Ectodermal cell (in vitro differentiated cells): ENCODE results near the gene TOGARAM1.
A peak's percentile ranks its signal among the peaks of the same experiment; 100 is the strongest.

Source experiments
- H3K27ac ChIP-seq: 2 replicates; pipeline ENCODE4 v1.7.0; 2013; ENCODE audit warnings: mild to moderate bottlenecking, low read depth, low read length; ENCODE audit not compliant: insufficient read depth, poor library complexity, severe bottlenecking
- H3K27me3 ChIP-seq: 2 replicates; pipeline ENCODE4 v1.7.0; 2013; ENCODE audit warnings: mild to moderate bottlenecking, low read length; ENCODE audit not compliant: insufficient read depth, control insufficient read depth, poor library complexity, severe bottlenecking
- H3K36me3 ChIP-seq: one replicate; pipeline ENCODE4 v1.7.0; 2013; ENCODE audit warnings: low read length; ENCODE audit not compliant: control insufficient read depth, insufficient read depth
- H3K4me1 ChIP-seq: one replicate; pipeline ENCODE4 v1.7.0; 2013; ENCODE audit warnings: low read length; ENCODE audit not compliant: control insufficient read depth, insufficient read depth
- H3K4me3 ChIP-seq: 2 replicates; pipeline ENCODE4 v1.7.0; 2013; ENCODE audit warnings: low read depth, low read length, control low read depth; ENCODE audit not compliant: insufficient read depth
- H3K9me3 ChIP-seq: 2 replicates; pipeline ENCODE4 v1.7.0; 2013; ENCODE audit warnings: mild to moderate bottlenecking, low read length, moderate library complexity; ENCODE audit not compliant: control insufficient read depth
- WGBS, 2 experiments: methylation state at CpG; one replicate each; pipeline ENCODE4 v1.1.7; 2013; ENCODE audit warnings: missing lambda C conversion rate in 2 of 2; 5-methylcytosine and 5-hydroxymethylcytosine counted together

TOGARAM1 gene

DNA sequence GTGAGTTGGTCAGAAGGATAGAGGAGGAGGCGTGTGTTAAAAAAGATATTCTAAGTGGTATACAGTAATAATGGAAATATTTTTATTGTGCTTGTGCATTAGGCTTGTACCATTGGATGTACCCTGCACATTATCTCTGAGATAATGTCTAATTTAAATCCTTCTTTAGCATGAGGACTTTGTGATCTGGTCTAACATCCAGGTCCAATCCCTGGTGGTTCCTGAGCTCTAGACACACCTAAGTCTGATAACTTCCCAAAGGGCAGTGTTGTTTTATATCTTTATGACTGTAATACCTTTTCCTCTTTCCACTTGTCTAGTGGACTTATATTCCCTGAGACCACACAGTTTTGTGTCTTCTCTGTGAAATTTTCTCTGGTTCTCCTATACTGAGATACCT lies 142.6 kb downstream of the TOGARAM1 start:
- Histone ChIP-seq H3K27me3 (no peaks in the 10 kb centered on the region), H3K9me3 (no peaks in the 10 kb centered on the region), H3K36me3 (peaks cover 25% of the 10 kb centered on the region), H3K4me1 (no peaks in the 10 kb centered on the region), H3K27ac (no peak overlapping the region), H3K4me3 (no peak overlapping the region)
- 96 to 97% methylated on average over 1 of the region's 1 CpG for WGBS, 2 experiments

DNA sequence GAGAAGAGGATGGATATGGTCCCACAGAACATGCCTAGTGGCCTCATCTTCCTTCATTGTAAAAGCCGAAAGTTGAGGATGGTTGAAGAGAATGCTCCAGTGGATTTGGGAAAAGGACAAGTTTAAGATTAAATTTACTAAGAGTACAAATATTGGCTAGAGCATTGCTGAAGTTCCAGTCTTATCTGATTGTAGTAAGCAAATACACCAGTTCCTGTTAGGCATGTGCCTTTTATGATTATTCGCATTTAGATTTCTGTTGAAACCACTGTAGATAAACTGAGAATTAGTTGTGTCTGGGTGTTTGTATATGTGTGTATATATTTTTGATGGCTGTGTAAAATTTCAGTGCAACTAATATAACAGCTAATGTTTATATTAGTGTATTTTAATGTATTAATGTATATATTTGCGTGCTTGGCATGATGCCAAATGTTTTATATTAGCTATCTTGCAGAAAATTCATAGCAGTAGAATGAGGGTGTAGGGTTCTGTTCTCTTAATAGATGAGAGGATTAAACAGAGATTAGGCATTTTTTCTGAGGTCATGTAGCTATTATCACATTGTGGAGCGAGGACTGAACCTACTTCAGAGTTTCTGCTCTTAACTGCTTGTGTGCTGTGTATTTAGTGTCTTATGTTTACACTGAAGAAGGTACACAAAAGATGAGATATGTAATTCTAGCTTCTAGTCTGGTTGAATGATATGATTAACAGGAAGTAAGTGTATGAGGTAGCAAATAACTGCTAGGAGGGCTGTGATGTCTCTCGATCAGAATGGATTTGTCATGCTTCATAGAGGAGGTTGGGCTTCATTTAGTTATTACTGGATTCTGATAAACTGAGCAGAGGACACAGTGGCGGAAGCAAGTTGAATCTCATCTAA lies 151.1 kb downstream of the TOGARAM1 start:
- WGBS, 2 experiments = 92 to 95% methylated on average over 6 of the region's 6 CpGs
- H3K36me3 ChIP-seq = peaks cover 34% of the 10 kb centered on the region
- H3K27ac ChIP-seq = no peak overlapping the region

DNA sequence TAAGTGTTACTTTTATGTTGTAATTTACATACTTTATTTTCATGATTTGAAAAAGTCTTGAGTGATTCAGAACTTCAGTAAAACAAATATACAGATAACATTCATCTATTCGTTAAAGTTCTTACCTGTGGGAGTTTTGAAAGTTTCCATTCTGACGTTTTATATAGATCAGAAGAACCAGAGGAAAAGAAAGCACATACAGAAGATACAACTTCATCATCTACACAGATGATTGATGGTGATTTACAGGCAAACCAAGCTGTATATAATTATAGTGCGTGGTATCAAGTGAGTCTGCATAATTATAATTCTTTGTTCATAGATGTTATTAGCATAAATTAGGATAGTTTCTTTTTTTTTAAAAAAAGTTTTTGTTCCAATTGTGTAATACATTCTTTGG lies 152.3 kb downstream of the TOGARAM1 start:
- no peaks in the 10 kb centered on the region for H3K4me1 ChIP-seq
- H3K9me3 ChIP-seq = no peaks in the 10 kb centered on the region
- H3K27me3 ChIP-seq = no peaks in the 10 kb centered on the region
- 100% methylated on average over 1 to 2 of the region's 3 CpGs for WGBS, 2 experiments
- peak overlapping the region; percentile 16 for H3K27ac ChIP-seq
- peaks cover 41% of the 10 kb centered on the region for H3K36me3 ChIP-seq
- H3K4me3 ChIP-seq = no peak overlapping the region

More for the DNA sequence above, 151.1 kb downstream of the TOGARAM1 start:
- Histone ChIP-seq H3K9me3 (no peaks in the 10 kb centered on the region), H3K27me3 (no peaks in the 10 kb centered on the region), H3K4me1 (no peaks in the 10 kb centered on the region), H3K4me3 (no peak overlapping the region)

DNA sequence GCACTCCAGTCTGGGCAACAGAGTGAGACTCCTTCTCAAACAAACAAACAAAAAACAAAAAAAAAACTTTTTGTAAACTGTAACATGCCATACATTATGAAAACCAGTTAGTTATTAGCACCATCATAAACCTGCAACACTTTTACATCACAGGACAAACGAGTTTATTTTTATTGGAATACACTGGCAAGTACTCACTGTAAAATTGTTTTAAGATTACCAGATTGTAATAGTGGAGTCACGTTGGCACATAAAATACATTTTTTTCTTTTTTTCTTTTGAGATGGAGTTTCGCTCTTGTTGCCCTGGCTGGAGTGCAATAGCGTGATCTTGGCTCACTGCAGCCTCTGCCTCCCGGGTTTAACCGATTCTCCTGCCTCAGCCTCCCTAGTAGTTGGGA lies 156.6 kb downstream of the TOGARAM1 start:
- Histone ChIP-seq H3K27ac (no peak overlapping the region), H3K36me3 (peaks cover 44% of the 10 kb centered on the region)

GRCh38 chr14:45120096-45120495 lies 158.1 kb downstream of the TOGARAM1 start:
- Histone ChIP-seq H3K9me3 (no peaks in the 10 kb centered on the region), H3K27me3 (no peaks in the 10 kb centered on the region), H3K4me1 (no peaks in the 10 kb centered on the region), H3K36me3 (peaks cover 46% of the 10 kb centered on the region), H3K27ac (no peak overlapping the region), H3K4me3 (no peak overlapping the region)
- 100% methylated on average over 1 of the region's 1 CpG; no CpG with 5 or more reads in 1 of the 2 experiments for WGBS, 2 experiments

More for the DNA sequence above, 156.6 kb downstream of the TOGARAM1 start:
- Histone ChIP-seq H3K9me3 (no peaks in the 10 kb centered on the region), H3K4me1 (no peaks in the 10 kb centered on the region), H3K4me3 (no peak overlapping the region), H3K27me3 (no peaks in the 10 kb centered on the region)
- WGBS, 2 experiments = 92% methylated on average over 6 of the region's 6 CpGs

DNA sequence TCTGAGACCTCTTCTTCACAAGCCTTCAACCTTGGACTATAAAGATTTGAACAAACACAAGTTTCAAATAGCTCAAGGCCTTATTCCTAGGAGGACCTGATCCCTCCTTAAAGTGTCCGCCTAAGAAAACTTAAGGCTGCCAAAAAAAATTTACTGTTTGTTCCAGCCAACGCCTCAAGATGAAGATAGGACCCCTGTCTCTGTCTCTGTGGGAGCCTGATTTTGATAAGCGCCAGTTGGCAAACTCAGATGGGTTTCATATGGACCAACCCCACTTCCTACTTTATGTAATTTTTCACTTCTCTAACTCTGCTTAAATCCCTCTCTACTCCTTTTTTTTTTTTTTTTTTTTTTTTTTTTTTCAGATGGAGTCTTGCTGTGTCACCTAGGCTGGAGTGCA lies 161.3 kb downstream of the TOGARAM1 start:
- no peak overlapping the region for H3K27ac ChIP-seq
- 91 to 96% methylated on average over 3 of the region's 3 CpGs for WGBS, 2 experiments
- H3K36me3 ChIP-seq = peaks cover 42% of the 10 kb centered on the region
- H3K4me1 ChIP-seq = no peaks in the 10 kb centered on the region
- no peaks in the 10 kb centered on the region for H3K27me3 ChIP-seq
- H3K4me3 ChIP-seq = no peak overlapping the region
- H3K9me3 ChIP-seq = no peaks in the 10 kb centered on the region
